A549 (cell line): ENCODE data around the gene CCDC54.

ENCODE experiments used
- CTCF ChIP-seq: fragments of >200 bp; sonication (Bioruptor Twin); formaldehyde crosslinking; IDR thresholded peaks from 3 replicates; pipeline ENCODE4 v1.5.1; 2016
- EP300 ChIP-seq, 2 experiments: fragments of >200 bp; sonication (Bioruptor Twin); formaldehyde crosslinking; IDR thresholded peaks; 2 replicates in 1 of 2; 3 replicates in 1 of 2; pipeline ENCODE4 v1.6.1; 2016 to 2017
- POLR2A ChIP-seq: IDR thresholded peaks from 2 replicates; pipeline ENCODE4 v1.6.1; 2012; ENCODE audit warnings: mild to moderate bottlenecking, low read length

DNA sequence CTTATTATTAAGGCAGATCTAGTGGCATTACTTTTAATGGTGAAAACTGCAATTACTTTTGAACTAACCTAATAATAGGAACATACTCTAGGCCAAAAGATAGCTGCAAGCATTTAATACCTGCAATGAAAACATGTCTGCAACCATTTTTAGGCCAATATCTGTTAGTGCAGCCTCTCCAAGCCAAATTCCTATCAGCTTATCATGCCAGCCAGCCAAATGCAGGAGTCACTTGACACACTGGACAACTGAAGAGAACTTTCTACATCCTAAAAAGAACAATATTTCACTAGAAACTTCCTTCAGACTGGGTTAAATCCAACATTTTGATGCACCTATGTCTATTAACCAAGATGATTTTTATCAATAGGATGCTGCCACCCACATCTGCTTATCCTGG, 33.8 kb downstream of the CCDC54 start:
- TF ChIP-seq EP300 (IDR thresholded peaks at IDR 0.05): no peak
- TF ChIP-seq CTCF: no peak
- TF ChIP-seq POLR2A: no peak
